Right lobe of liver (tissue), 4 donors: ENCODE results near the gene PRSS2.
"Not testable (repeated sequence)": the region's sequence is repeated elsewhere in the genome, so short reads cannot be mapped to it uniquely, and the experiment has no call there.

Experiments used
- POLR2A ChIP-seq: fragments of 450-650 bp; IDR thresholded peaks from one replicate; pipeline ENCODE4 v1.6.1; 2017; ENCODE audit warnings: antibody characterized with exemption, mild to moderate bottlenecking
- TF ChIP-seq, protein P1 (sequence below), 4 donors: fragments of 200-600 bp in 3 of 4; fragments of 450-650 bp in 1 of 4; IDR thresholded peaks; one replicate each; pipeline versions ENCODE4 v1.5.1 to v1.8.0; 2016 to 2022; ENCODE audit warnings: antibody characterized with exemption in 4 of 4, mild to moderate bottlenecking in 2 of 4
- donor health status: DM: no; HTN: no; CAD: no.
- donor health status: DM: no; HTN: no; CAD: no.
- donor health status: DM: no; HTN: yes; CAD: no.

DNA sequence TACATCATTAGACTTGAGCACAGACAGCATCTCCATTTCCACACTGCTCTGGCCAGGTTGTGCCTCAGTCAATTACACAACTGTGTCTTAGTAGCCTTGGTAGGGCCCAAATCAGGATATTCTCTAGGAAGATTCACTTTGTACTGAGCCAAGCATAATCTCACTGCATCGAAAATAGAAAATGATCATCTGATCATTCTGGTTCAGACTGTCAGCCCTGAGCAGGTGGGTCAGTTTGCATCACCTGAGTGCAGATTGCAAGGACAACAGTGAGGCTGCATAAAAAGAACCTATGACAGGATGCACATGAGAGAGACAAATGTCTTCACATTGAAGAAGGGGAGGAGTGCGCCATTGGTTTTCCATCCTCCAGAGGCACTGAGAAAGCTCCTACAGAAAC, 22.4 kb upstream of the PRSS2 start:
- TF ChIP-seq, protein P1, sequence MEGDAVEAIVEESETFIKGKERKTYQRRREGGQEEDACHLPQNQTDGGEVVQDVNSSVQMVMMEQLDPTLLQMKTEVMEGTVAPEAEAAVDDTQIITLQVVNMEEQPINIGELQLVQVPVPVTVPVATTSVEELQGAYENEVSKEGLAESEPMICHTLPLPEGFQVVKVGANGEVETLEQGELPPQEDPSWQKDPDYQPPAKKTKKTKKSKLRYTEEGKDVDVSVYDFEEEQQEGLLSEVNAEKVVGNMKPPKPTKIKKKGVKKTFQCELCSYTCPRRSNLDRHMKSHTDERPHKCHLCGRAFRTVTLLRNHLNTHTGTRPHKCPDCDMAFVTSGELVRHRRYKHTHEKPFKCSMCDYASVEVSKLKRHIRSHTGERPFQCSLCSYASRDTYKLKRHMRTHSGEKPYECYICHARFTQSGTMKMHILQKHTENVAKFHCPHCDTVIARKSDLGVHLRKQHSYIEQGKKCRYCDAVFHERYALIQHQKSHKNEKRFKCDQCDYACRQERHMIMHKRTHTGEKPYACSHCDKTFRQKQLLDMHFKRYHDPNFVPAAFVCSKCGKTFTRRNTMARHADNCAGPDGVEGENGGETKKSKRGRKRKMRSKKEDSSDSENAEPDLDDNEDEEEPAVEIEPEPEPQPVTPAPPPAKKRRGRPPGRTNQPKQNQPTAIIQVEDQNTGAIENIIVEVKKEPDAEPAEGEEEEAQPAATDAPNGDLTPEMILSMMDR (IDR thresholded peaks at IDR 0.05): not testable (repeated sequence)
- TF ChIP-seq POLR2A: not testable (repeated sequence)
